Forelimb muscle (tissue), 1 donor: ENCODE measurements around the gene OPRM1. TPM values are rescaled to one million over a fixed set of nuclear protein-coding genes. Genes with fewer than 3 reads are reported as not detected.
"Not testable (repeated sequence)": the region's sequence is repeated elsewhere in the genome, so short reads cannot be mapped to it uniquely, and the experiment has no call there.

Experiments used
- DNase-seq: peaks from one replicate; pipeline ENCODE4 v3.0.0-alpha.2; 2013; ENCODE audit warnings: low read depth
- polyA plus RNA-seq: library from polyadenylated mRNA; unstranded; fragments of 120-200 nt; gene quantifications from one replicate; pipeline ENCODE4 v1.2.1, GENCODE V29; 2013; ENCODE audit not compliant: insufficient read length

OPRM1 gene
- polyA plus RNA-seq, 1 donor = 0.05 TPM

- no peak for DNase-seq
These were observed 101.7 kb downstream of the OPRM1 start for GRCh38 chr6:154140743-154141142.

- no peak for DNase-seq
These were observed 104.7 kb downstream of the OPRM1 start for GRCh38 chr6:154143753-154144152.

- peak; percentile 61 for DNase-seq
These were observed 115.4 kb downstream of the OPRM1 start for GRCh38 chr6:154154389-154154967.

- DNase-seq = no peak
These were observed 117.3 kb downstream of the OPRM1 start for GRCh38 chr6:154156135-154156896.

GRCh38 chr6:154157082-154157481 is 118.0 kb downstream of the OPRM1 start:
- no peak for DNase-seq

- DNase-seq = no peak
These were observed 118.7 kb downstream of the OPRM1 start for GRCh38 chr6:154157706-154158105.

- DNase-seq = no peak
These were observed 120.1 kb downstream of the OPRM1 start for GRCh38 chr6:154159126-154159525.

GRCh38 chr6:154161689-154162088 is 122.6 kb downstream of the OPRM1 start:
- no peak for DNase-seq

- DNase-seq = peak; percentile 53
These were observed 125.4 kb downstream of the OPRM1 start for GRCh38 chr6:154164397-154164796.

- no peak for DNase-seq
These were observed 126.4 kb downstream of the OPRM1 start for GRCh38 chr6:154165478-154165877.

- no peak for DNase-seq
These were observed 127.1 kb downstream of the OPRM1 start for GRCh38 chr6:154166140-154166539.

GRCh38 chr6:154167126-154167525 is 128.1 kb downstream of the OPRM1 start:
- no peak for DNase-seq

- no peak for DNase-seq
These were observed 130.3 kb downstream of the OPRM1 start for GRCh38 chr6:154169193-154169847.

GRCh38 chr6:154170106-154170505 is 131.1 kb downstream of the OPRM1 start:
- no peak for DNase-seq

GRCh38 chr6:154172393-154172792 is 133.4 kb downstream of the OPRM1 start:
- not testable (repeated sequence) for DNase-seq

- DNase-seq = no peak
These were observed 140.4 kb downstream of the OPRM1 start for GRCh38 chr6:154179434-154179833.

GRCh38 chr6:154187203-154187602 is 148.2 kb downstream of the OPRM1 start:
- DNase-seq = no peak

GRCh38 chr6:154187714-154188113 is 148.7 kb downstream of the OPRM1 start:
- DNase-seq = no peak

- no peak for DNase-seq
These were observed 157.4 kb downstream of the OPRM1 start for GRCh38 chr6:154196333-154196885.

GRCh38 chr6:154197196-154197860 is 158.3 kb downstream of the OPRM1 start:
- peak; percentile 20 for DNase-seq

- DNase-seq = not testable (repeated sequence)
These were observed 162.6 kb downstream of the OPRM1 start for GRCh38 chr6:154201688-154202087.

GRCh38 chr6:154202339-154202738 is 163.3 kb downstream of the OPRM1 start:
- no peak for DNase-seq
